Lung (tissue), 12 donors: Measurements from ENCODE around the gene DCHS2. TPM values are rescaled to one million over a fixed set of nuclear protein-coding genes. Genes with fewer than 3 reads are reported as not detected.
A peak's percentile ranks its signal among the peaks of the same experiment; 100 is the strongest.

Experiments used
- ATAC-seq: fragments of 200-7000 bp; cut with Tn5 transposase; one replicate; pipeline ENCODE4 v1.9.1; 2020; ENCODE audit warnings: moderate number of reproducible peaks; ENCODE audit not compliant: insufficient read depth, low FRiP score
- DNase-seq, 3 donors: peaks; one replicate each; pipeline ENCODE4 v3.0.0-alpha.2; 2013 to 2017
- H3K27ac ChIP-seq, 2 donors: one replicate each; pipeline ENCODE4 v1.5.1; 2013; ENCODE audit warnings: mild to moderate bottlenecking in 2 of 2, moderate library complexity in 2 of 2, control low read depth in 1 of 2, inconsistent platforms in 1 of 2, low read depth in 1 of 2, low read length in 1 of 2
- H3K27me3 ChIP-seq, 3 donors: one replicate each; pipeline ENCODE4 v1.5.1; 2013; ENCODE audit warnings: low read length in 2 of 3; ENCODE audit not compliant: control insufficient read depth in 3 of 3, insufficient read depth in 3 of 3
- H3K36me3 ChIP-seq, 4 donors: one replicate each; pipeline ENCODE4 v1.5.1; 2013; ENCODE audit warnings: low read length in 4 of 4, mild to moderate bottlenecking in 1 of 4, moderate library complexity in 1 of 4; ENCODE audit not compliant: control insufficient read depth in 4 of 4, insufficient read depth in 4 of 4
- H3K4me1 ChIP-seq, 5 donors: one replicate each; pipeline ENCODE4 v1.5.1; 2013; ENCODE audit warnings: low read length in 5 of 5, mild to moderate bottlenecking in 2 of 5, moderate library complexity in 1 of 5; ENCODE audit not compliant: control insufficient read depth in 5 of 5, insufficient read depth in 5 of 5
- H3K4me3 ChIP-seq: one replicate; pipeline ENCODE4 v1.5.1; 2013; ENCODE audit warnings: mild to moderate bottlenecking, control low read depth, moderate library complexity
- H3K9ac ChIP-seq, 2 donors: one replicate each; pipeline ENCODE4 v1.5.1; 2013; ENCODE audit warnings: low read length in 2 of 2, control low read depth in 1 of 2; ENCODE audit not compliant: insufficient read depth in 1 of 2
- H3K9me3 ChIP-seq, 4 donors: one replicate each; pipeline ENCODE4 v1.5.1; 2013; ENCODE audit warnings: low read length in 3 of 4, mild to moderate bottlenecking in 1 of 4, moderate library complexity in 1 of 4; ENCODE audit not compliant: control insufficient read depth in 4 of 4, insufficient read depth in 3 of 4
- WGBS, 2 donors: extraction: QIAGEN DNeasy Blood & Tissue Kit; methylation state at CpG; one replicate each; pipeline ENCODE4 v1.1.7; 2013; 5-methylcytosine and 5-hydroxymethylcytosine counted together
- polyA plus RNA-seq, 2 donors: library from polyadenylated mRNA; stranded (reverse); fragments of 200-250 nt; gene quantifications; one replicate each; pipeline ENCODE4 v1.2.1, GENCODE V29; 2013
- total RNA-seq, 2 donors: library from RNA; depleted of rRNA in 1 of 2; stranded (reverse); fragments of >200 nt in 1 of 2; gene quantifications; one replicate each; pipeline ENCODE4 v1.2.1, GENCODE V29; 2014 to 2021
- TF ChIP-seq, protein P1 (sequence below): IDR thresholded peaks from 2 replicates; pipeline ENCODE4 v1.5.1; 2012; ENCODE audit warnings: mild to moderate bottlenecking; ENCODE audit errors: control extremely low read depth, extremely low read depth
- donor health status: control.
- donor health status: control.
- donor health status: Bipolar disorder and iron deficiency.
- donor health status: healthy.
- donor health status: DM: yes; HTN: yes; CAD: no.

DCHS2 gene
- total and polyA plus RNA-seq, 4 donors, result 0.02 to 13.4 (median 0.53) TPM

DNA sequence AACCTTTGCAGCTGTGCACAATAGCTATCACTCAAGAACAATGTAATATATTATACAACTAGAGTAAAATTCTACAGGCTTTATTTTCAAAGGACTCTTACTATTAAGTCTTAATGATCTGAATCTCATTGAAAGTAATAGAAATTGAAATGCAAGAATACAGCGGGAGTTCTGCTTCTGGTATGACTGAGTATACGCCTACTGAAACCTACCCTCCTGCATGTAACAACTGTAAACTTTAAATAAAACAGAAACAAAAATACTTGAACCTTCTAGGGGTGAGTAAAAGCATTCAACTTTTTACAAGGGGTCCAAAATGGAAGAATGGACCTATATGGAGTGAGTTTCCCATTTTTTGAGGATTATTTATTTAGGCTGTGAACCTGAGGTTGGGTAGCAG, 13.5 kb downstream of the DCHS2 start:
- WGBS, 2 donors, result 92 to 95% methylated on average over 2 of the region's 2 CpGs
- DNase-seq, result no peak

DNA sequence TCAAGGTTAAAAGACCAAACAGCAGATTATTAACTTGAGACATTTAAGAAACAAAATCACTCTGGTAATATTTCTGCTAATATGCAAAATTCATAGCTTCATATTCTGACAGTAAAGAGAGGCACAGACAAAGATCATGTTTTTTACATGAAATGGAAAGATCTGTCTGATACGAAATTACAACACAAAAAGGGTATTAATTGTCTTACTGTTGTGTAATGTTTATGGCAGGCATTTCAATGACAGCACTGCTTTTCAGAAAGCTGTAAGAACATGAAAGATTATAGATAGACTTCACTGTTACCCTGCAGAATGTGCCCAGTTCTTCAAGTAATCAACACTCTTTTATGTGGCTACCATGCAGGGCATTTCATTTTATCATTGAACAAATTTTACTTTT, 15.4 kb downstream of the DCHS2 start:
- H3K36me3 ChIP-seq, result no peaks in the 10 kb centered on the region
- H3K9me3 ChIP-seq, result peaks cover 0 to 2% (median 0%) of the 10 kb centered on the region in 4 donors
- H3K27ac ChIP-seq, result no peak overlapping the region
- ATAC-seq, result no peak
- TF ChIP-seq, protein P1, sequence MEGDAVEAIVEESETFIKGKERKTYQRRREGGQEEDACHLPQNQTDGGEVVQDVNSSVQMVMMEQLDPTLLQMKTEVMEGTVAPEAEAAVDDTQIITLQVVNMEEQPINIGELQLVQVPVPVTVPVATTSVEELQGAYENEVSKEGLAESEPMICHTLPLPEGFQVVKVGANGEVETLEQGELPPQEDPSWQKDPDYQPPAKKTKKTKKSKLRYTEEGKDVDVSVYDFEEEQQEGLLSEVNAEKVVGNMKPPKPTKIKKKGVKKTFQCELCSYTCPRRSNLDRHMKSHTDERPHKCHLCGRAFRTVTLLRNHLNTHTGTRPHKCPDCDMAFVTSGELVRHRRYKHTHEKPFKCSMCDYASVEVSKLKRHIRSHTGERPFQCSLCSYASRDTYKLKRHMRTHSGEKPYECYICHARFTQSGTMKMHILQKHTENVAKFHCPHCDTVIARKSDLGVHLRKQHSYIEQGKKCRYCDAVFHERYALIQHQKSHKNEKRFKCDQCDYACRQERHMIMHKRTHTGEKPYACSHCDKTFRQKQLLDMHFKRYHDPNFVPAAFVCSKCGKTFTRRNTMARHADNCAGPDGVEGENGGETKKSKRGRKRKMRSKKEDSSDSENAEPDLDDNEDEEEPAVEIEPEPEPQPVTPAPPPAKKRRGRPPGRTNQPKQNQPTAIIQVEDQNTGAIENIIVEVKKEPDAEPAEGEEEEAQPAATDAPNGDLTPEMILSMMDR, result no peak
- peaks cover 0 to 27% (median 9%) of the 10 kb centered on the region in 5 donors for H3K4me1 ChIP-seq
- H3K4me3 ChIP-seq, result no peak overlapping the region
- WGBS, 2 donors, result 62 to 64% methylated on average over 1 of the region's 1 CpG
- DNase-seq, result peak in 1 of 3 donors; percentile 63
- H3K27me3 ChIP-seq, result no peaks in the 10 kb centered on the region
- H3K9ac ChIP-seq, result no peak overlapping the region

More for the DNA sequence above, 13.5 kb downstream of the DCHS2 start:
- TF ChIP-seq, protein P1, result no peak
- Histone ChIP-seq H3K4me1 (peaks cover 0 to 14% (median 0%) of the 10 kb centered on the region in 5 donors), H3K9me3 (peaks cover 0 to 2% (median 0%) of the 10 kb centered on the region in 4 donors), H3K36me3 (no peaks in the 10 kb centered on the region), H3K27me3 (no peaks in the 10 kb centered on the region), H3K9ac (no peak overlapping the region), H3K27ac (no peak overlapping the region), H3K4me3 (no peak overlapping the region)
- no peak for ATAC-seq

DNA sequence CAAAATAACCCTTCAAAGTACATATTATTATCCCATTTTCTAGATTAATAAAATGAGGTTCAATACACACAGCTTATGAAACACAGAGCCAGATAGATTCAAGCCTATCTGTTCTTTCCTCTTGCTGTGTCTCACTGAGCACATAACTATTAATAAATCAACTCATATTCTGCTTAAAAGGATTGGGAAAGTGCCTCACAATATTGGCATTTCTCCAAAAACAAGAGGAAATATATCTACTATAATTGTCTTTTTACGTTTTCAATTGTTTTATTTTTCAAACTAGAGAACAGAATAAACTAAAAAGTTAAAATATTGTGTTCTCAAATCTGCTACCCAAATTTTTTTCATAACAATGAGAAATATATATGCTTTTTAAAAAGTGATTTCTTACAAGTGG, 15.8 kb downstream of the DCHS2 start:
- no peak overlapping the region for H3K4me3 ChIP-seq
- DNase-seq, result peak in 2 of 3 donors; percentile 55 to 75
- TF ChIP-seq, protein P1, result no peak
- no peak overlapping the region for H3K9ac ChIP-seq
- H3K4me1 ChIP-seq, result peaks cover 0 to 27% (median 9%) of the 10 kb centered on the region in 5 donors
- H3K27ac ChIP-seq, result no peak overlapping the region
- WGBS, 2 donors, result 24 to 36% methylated on average over 1 of the region's 1 CpG
- no peaks in the 10 kb centered on the region for H3K27me3 ChIP-seq
- ATAC-seq, result no peak
- H3K36me3 ChIP-seq, result no peaks in the 10 kb centered on the region
- H3K9me3 ChIP-seq, result peaks cover 0 to 2% (median 0%) of the 10 kb centered on the region in 4 donors

DNA sequence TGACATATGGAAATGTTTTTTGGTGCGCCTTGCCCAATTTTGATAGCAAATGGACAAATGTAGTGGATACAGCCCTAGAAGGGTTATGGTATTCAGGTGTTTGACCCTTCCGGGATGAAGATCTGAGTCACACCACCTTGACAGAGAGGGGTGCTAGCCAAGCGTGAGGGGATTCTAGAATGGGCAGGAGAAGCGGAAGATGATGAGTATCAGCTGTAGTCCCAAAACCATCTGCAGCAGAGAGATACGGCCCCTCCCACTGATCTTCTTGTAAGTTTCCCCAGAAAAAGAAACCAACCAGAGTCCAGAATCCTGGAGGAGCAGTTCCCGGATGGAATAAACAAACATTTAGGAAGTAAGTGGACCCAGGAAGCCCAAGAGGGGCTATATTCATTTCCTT, 18.1 kb downstream of the DCHS2 start:
- Histone ChIP-seq H3K27me3 (no peaks in the 10 kb centered on the region), H3K36me3 (no peaks in the 10 kb centered on the region), H3K9ac (no peak overlapping the region), H3K9me3 (peaks cover 0 to 2% (median 0%) of the 10 kb centered on the region in 4 donors), H3K4me3 (no peak overlapping the region), H3K4me1 (peaks cover 0 to 27% (median 9%) of the 10 kb centered on the region in 5 donors), H3K27ac (no peak overlapping the region)
- no peak for ATAC-seq
- TF ChIP-seq, protein P1, result no peak
- DNase-seq, result no peak
- 76 to 77% methylated on average over 6 of the region's 6 CpGs for whole genome bisulfite sequencing, 2 donors
